Measurements from ENCODE around the gene HSDL1. TPM values are rescaled to one million over a fixed set of nuclear protein-coding genes. Genes with fewer than 3 reads are reported as not detected.

The HSDL1 gene
- total and polyA plus RNA-seq, 2 of the 4 experiments (the other 2 are of a cell fraction), result 11.6 to 18.3 TPM

- Histone ChIP-seq H4K5ac (ENCODE audit: low read depth, low read length) (no peak overlapping the region), H2BK5ac (ENCODE audit: low read depth, low read length, poor library complexity, severe bottlenecking) (no peak overlapping the region), H3K18ac (ENCODE audit: low read depth, low read length) (no peak overlapping the region), H4K8ac (ENCODE audit: low read depth in 2 of 2, low read length in 2 of 2) (no peak overlapping the region), H3K4me1 (ENCODE audit: control insufficient read depth, insufficient read depth, low read length) (peaks cover 15% of the 10 kb centered on the region), H3K23ac (ENCODE audit: low read depth, low read length) (no peak overlapping the region), H3K79me1 (ENCODE audit: low read depth in 1 of 2, low read length in 2 of 2) (peaks cover 8 to 41% of the 10 kb centered on the region in 2 experiments), H3K27me3 (ENCODE audit: control insufficient read depth, insufficient read depth, low read length) (no peaks in the 10 kb centered on the region), H4K91ac (ENCODE audit: insufficient read depth, low read depth, low read length) (no peak overlapping the region), H4K20me1 (ENCODE audit: insufficient read depth, low read length) (peaks cover 25% of the 10 kb centered on the region), H2AK9ac (replicated peaks; ENCODE audit: low read depth, low read length, poor library complexity) (no peak overlapping the region), H3K27ac (ENCODE audit: insufficient read depth, low read length) (no peak overlapping the region), H3K4me3 (ENCODE audit: insufficient read depth, low read depth, low read length) (no peak overlapping the region), H3K9me3 (ENCODE audit: control insufficient read depth, insufficient read depth, low read length) (no peaks in the 10 kb centered on the region), H3K4me2 (ENCODE audit: low read depth, low read length) (no peak overlapping the region), H3K9ac (ENCODE audit: low read depth, low read length) (no peak overlapping the region), H2BK15ac (ENCODE audit: low read depth, low read length) (no peak overlapping the region), H2AFZ (replicated peaks; ENCODE audit: low read length, poor library complexity) (no peak overlapping the region), H3K14ac (replicated peaks; ENCODE audit: low read depth, low read length) (no peak overlapping the region), H3K4ac (ENCODE audit: low read depth, low read length) (no peak overlapping the region), H3K36me3 (ENCODE audit: control insufficient read depth, insufficient read depth, low read length) (peaks cover 56% of the 10 kb centered on the region), H3K56ac (ENCODE audit: extremely low read depth, insufficient read depth, low read length) (no peak overlapping the region), H2BK120ac (ENCODE audit: low read depth, low read length) (no peak overlapping the region), H2AK5ac (ENCODE audit: low read depth, low read length) (no peak overlapping the region), H2BK20ac (ENCODE audit: low read depth, low read length) (no peak overlapping the region), H3K9me1 (ENCODE audit: insufficient read depth, low read length) (peaks cover 12% of the 10 kb centered on the region; the same call in 1 of the 2 replicates)
- TF ChIP-seq CEBPB (IDR thresholded peaks at IDR 0.05; ENCODE audit: low read depth, low read length) (no peak), RAD21 (IDR thresholded peaks at IDR 0.05; ENCODE audit: low read length) (no peak), RCOR1 (IDR thresholded peaks at IDR 0.05; ENCODE audit: insufficient replicate concordance, low read length) (no peak), RFX5 (IDR thresholded peaks at IDR 0.05; ENCODE audit: low read depth, low read length) (no peak), MXI1 (IDR thresholded peaks at IDR 0.05; ENCODE audit: borderline replicate concordance, low read depth, low read length) (no peak), POLR2A (IDR thresholded peaks at IDR 0.05; ENCODE audit: low read depth, low read length) (no peak)
- ATAC-seq (ENCODE audit: low read depth) (no peak), DNase-seq (no peak)
- POLR2A ChIA-PET (ENCODE audit: unreplicated experiment), result no interaction called here
- dilution Hi-C loops (cut with HindIII; ENCODE audit: low sequenced_read_pairs, unreplicated experiment) (no loop called here), intact Hi-C loops (cut with micrococcal nuclease) (loop anchor here (5.0 kb wide), 3 partner anchors 62 to 128 kb away; partner anchors contain the start of gene MBTPS1), in situ Hi-C loops (cut with MboI; ENCODE audit: low sequenced_read_pairs) (loop anchor here (5.0 to 10.0 kb wide), 2 partner anchors 92 to 215 kb away; partner anchors contain the start of gene NECAB2)
- WGBS, 2 experiments (ENCODE audit: extremely low coverage in 2 of 2, insufficient read length in 1 of 2), result 88% methylated on average over 17 of the region's 33 CpGs; no CpG with 5 or more reads in 1 of the 2 experiments
- CTCF ChIA-PET, result no interaction called here
- no TSS peak for BruUV-seq (replicated peaks)
These were observed 34.8 kb upstream of the HSDL1 start for GRCh38 chr16:84179612-84180320.
